ENCODE measurements around the gene PSMD8. TPM values are rescaled to one million over a fixed set of nuclear protein-coding genes. Genes with fewer than 3 reads are reported as not detected.

PSMD8 gene
- polyA plus RNA-seq, 1 experiment: 287 TPM

GRCh38 chr19:38401148-38401547 is 26.8 kb downstream of the PSMD8 start:
- TF ChIP-seq CTCF (IDR thresholded peaks at IDR 0.05; ENCODE audit: low read depth, low read length): no peak
- ChIA-PET CTCF (no interaction called here), POLR2A (no interaction called here)
- H3K9me3 ChIP-seq (ENCODE audit: control insufficient read depth, insufficient read depth, low read length): no peaks in the 10 kb centered on the region
- no peak overlapping the region for H3K27ac ChIP-seq (ENCODE audit: low read depth, low read length)
- H3K27me3 ChIP-seq (ENCODE audit: control insufficient read depth, insufficient read depth, low read length): no peaks in the 10 kb centered on the region
- no peak overlapping the region for H3K4me3 ChIP-seq (ENCODE audit: low read depth, low read length)
- no peak for DNase-seq (ENCODE audit: low read depth, low spot score)

- TF ChIP-seq CTCF (IDR thresholded peaks at IDR 0.05; ENCODE audit: low read depth, low read length): no peak
- H3K4me3 ChIP-seq (ENCODE audit: low read depth, low read length): peak overlapping the region; percentile 57
- CTCF ChIA-PET: interaction anchor here (0.5 to 3.8 kb wide), 48 partner anchors 9 to 938 kb away, joined by 3 to 67 read pairs (median 4); partner anchors contain the start of genes EIF3K, GGN, MRPS12 and PSMD8
- H3K27ac ChIP-seq (ENCODE audit: low read depth, low read length): no peak overlapping the region
- POLR2A ChIA-PET: interaction anchor here (0.6 to 2.7 kb wide), 9 partner anchors 10 to 676 kb away, joined by 3 to 29 read pairs (median 7); partner anchors contain the start of genes ACTN4, EIF3K, GGN and PSMD8
- no peaks in the 10 kb centered on the region for H3K9me3 ChIP-seq (ENCODE audit: control insufficient read depth, insufficient read depth, low read length)
- H3K27me3 ChIP-seq (ENCODE audit: control insufficient read depth, insufficient read depth, low read length): no peaks in the 10 kb centered on the region
- no peak for DNase-seq (ENCODE audit: low read depth, low spot score)
Observed at GRCh38 chr19:38402623-38402966, 28.2 kb downstream of the PSMD8 start.

GRCh38 chr19:38402967-38403674 is 28.8 kb downstream of the PSMD8 start, which contains the start of gene FAM98C:
TSS of gene FAM98C (plus strand) at chr19:38403093. CDS start at chr19:38403154, 61 bp downstream.
- CTCF ChIA-PET: interaction anchor here (0.5 to 3.8 kb wide), 49 partner anchors 8 to 937 kb away, joined by 3 to 67 read pairs (median 4); partner anchors contain the start of genes CATSPERG, EIF3K, GGN and MRPS12
- Histone ChIP-seq H3K9me3 (ENCODE audit: control insufficient read depth, insufficient read depth, low read length) (no peaks in the 10 kb centered on the region), H3K4me3 (ENCODE audit: low read depth, low read length) (peak within 1 kb of the TSS; percentile 94), H3K27ac (ENCODE audit: low read depth, low read length) (no peak within 1 kb of the TSS), H3K27me3 (ENCODE audit: control insufficient read depth, insufficient read depth, low read length) (no peaks in the 10 kb centered on the region)
- TF ChIP-seq CTCF (IDR thresholded peaks at IDR 0.05; ENCODE audit: low read depth, low read length): peak; percentile 75
- DNase-seq (ENCODE audit: low read depth, low spot score): peak; percentile 85
- POLR2A ChIA-PET: interaction anchor here (0.6 to 2.7 kb wide), 9 partner anchors 10 to 676 kb away, joined by 3 to 29 read pairs (median 7); partner anchors contain the start of genes ACTN4, EIF3K, GGN and PSMD8

GRCh38 chr19:38404858-38405257 is 30.5 kb downstream of the PSMD8 start:
- POLR2A ChIA-PET: interaction anchor here (2.7 kb wide), 1 partner anchor 16 kb away, joined by 29 read pairs; the partner anchor contains the start of genes GGN and SPRED3

More at GRCh38 chr19:38404858-38405257, 30.5 kb downstream of the PSMD8 start:
- Histone ChIP-seq H3K27ac (ENCODE audit: low read depth, low read length) (no peak overlapping the region), H3K4me3 (ENCODE audit: low read depth, low read length) (no peak overlapping the region), H3K27me3 (ENCODE audit: control insufficient read depth, insufficient read depth, low read length) (no peaks in the 10 kb centered on the region), H3K9me3 (ENCODE audit: control insufficient read depth, insufficient read depth, low read length) (no peaks in the 10 kb centered on the region)
- CTCF ChIA-PET: interaction anchor here (0.9 to 3.8 kb wide), 5 partner anchors 9 to 526 kb away, joined by 3 to 67 read pairs (median 3); partner anchors contain the start of genes GGN, MRPS12 and SARS2
- no peak for DNase-seq (ENCODE audit: low read depth, low spot score)
- no peak for TF ChIP-seq CTCF (IDR thresholded peaks at IDR 0.05; ENCODE audit: low read depth, low read length)
